Tibial nerve (tissue), 3 donors: ENCODE measurements around the gene BPNT1.

Experiments
- CTCF ChIP-seq, 5 experiments: fragments of 200-600 bp in 3 of 5; fragments of 450-650 bp in 2 of 5; sonication (generic) in 3 of 5; IDR thresholded peaks; one replicate each; pipeline ENCODE4 v1.5.1; 2016 to 2019; ENCODE audit warnings: antibody characterized with exemption in 5 of 5, mild to moderate bottlenecking in 3 of 5, moderate library complexity in 2 of 5
- POLR2A ChIP-seq, 2 donors: fragments of 450-650 bp; IDR thresholded peaks; one replicate each; pipeline ENCODE4 v1.6.1; 2017; ENCODE audit warnings: antibody characterized with exemption in 2 of 2, mild to moderate bottlenecking in 2 of 2, moderate library complexity in 2 of 2

DNA sequence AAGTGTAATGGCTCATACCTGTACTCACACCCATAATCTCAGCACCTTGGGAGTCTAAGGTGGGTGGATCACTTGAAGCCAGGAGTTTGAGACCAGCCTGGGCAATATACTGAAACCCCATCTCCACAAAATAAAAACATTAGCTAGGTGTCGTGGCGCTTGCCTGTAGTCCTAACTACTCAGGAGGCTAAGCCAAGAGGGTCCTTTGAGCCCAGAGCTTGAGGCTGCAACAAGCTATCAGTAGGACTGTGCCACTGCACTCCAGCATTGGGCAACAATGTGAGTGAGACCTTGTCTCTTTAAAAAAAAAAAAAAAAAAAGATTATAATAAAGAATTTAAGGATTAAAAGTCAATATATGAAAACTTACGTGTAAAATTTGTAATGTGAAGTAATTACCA lies 11.7 kb downstream of the BPNT1 start:
- TF ChIP-seq CTCF (IDR thresholded peaks at IDR 0.05) (no peak), POLR2A (IDR thresholded peaks at IDR 0.05) (no peak)
